GM21360 (cell line): ENCODE results near the gene HOXB8.

Source experiments
- ATAC-seq: cut with Tn5 transposase; IDR thresholded peaks from one replicate; pipeline ENCODE4 v1.9.1; 2021; ENCODE audit warnings: mild to moderate bottlenecking, moderate library complexity; ENCODE audit not compliant: unreplicated experiment

HOXB8 gene

GRCh38 chr17:48615047-48615962 lies at the start of gene HOXB8:
HOXB8 (minus strand) TSS chr17:48615292; CDS start chr17:48614704, 588 bp downstream.
- no peak for ATAC-seq

DNA sequence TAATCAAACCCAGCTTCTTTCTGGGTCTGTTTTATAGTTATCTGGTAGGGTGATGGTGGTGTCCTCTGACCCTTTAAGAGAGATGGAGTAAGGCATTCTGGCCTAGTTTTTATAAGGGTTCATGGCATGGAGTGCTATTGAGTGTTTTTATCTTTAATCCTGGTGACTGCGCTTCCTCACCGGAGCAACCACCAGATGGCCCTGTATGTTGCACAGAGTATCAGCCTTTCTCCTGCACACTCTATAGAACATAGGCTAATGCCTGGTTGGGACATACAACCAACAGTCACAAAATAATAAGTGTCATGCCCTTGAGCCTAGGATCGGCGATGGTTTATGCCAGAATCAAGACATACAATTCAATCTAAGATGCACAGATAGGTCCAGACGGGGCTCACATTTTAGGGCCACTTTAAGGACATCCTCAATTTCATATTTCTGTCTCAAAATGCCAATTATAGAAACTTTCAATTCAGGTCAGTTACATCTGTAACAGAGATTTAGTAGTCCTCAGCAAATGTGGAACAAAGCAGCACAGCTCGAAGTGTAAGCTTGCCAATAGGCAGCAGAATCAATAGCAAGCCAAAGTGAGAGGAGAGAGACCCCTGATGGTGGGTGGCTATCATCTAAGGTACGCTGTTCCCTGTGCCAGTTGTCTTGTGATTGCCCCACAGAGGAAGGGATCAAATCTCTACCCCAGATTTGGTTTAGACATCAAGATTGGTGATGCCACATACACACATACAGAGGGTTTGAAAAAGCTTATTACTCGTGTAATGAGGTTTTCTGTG lies 48.2 kb upstream of the HOXB8 start:
- ATAC-seq = no peak

DNA sequence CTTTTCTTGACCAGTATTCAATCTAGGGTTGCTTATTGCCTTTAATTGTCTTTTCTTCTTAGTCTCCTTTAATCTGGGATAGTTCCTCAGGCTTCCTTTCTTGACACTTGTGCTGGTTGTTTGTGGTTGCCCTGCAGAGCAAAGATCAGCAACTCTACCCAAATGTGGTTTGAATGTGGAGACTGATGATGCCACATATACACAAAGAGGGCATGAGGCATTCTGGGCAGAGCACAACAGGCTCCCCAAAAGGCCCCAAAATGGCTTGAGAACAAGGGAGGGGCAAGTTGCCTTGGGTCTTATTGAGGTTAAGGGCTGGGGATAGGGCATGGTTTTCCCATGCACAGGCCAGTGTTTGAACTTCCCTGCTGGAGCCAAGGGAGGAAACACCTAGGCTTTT lies 40.8 kb upstream of the HOXB8 start:
- ATAC-seq = no peak

- no peak for ATAC-seq
These were observed 34.6 kb upstream of the HOXB8 start for GRCh38 chr17:48649741-48650140.

GRCh38 chr17:48647963-48648245 lies 32.8 kb upstream of the HOXB8 start:
- ATAC-seq = no peak

- no peak for ATAC-seq
These were observed 32.2 kb upstream of the HOXB8 start for GRCh38 chr17:48647103-48647962.

- ATAC-seq = no peak
These were observed 31.4 kb upstream of the HOXB8 start for GRCh38 chr17:48646183-48647102.

GRCh38 chr17:48645639-48646182 lies 30.6 kb upstream of the HOXB8 start:
- ATAC-seq = no peak

DNA sequence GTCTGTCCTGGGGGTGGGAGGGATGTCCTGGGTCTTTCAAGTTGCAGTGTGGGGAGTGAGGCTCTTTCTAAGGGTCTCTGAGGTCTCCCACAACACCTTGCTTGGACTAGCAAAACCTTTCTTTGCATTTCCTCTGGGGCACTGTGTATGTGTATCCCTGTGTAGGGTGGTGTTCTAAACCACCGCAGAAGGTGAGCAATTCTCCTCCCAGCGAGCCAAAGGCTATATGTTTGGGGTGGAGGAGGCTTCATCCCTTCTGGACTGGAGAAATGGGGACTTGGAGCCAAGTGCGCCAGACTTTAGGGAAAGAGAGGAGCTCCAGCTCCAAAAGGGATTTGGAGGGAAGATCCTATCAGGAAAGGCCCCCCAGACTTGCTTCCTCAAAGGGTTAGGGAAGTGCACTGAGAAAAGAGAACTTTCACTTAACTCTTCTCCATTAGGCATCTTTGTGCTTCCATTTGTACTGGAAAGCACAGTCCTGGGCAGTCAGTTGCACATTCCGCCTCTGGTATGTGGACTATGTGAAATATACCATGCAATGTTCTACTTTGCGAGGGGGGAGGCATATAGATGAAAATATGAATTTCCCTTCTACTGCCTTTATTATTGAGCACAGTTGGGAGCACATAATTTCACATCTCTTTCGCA lies 29.9 kb upstream of the HOXB8 start:
- no peak for ATAC-seq

GRCh38 chr17:48644159-48644558 lies 29.1 kb upstream of the HOXB8 start:
- no peak for ATAC-seq

DNA sequence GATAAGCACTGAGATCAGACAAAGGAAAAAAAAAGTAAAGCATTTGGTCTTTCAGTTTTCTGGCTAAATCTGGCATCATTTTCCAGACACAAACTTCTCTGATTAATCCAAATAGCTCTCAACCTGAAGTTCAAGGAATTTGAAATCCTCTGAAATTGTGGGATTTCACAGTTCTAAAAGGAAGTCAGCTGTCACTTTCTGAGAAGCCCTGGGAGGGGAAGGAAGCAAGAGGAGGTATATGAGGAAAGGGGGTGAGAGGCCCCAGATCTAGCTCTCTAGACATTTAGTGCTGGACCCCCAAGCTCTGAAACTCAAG lies 28.6 kb upstream of the HOXB8 start:
- no peak for ATAC-seq

DNA sequence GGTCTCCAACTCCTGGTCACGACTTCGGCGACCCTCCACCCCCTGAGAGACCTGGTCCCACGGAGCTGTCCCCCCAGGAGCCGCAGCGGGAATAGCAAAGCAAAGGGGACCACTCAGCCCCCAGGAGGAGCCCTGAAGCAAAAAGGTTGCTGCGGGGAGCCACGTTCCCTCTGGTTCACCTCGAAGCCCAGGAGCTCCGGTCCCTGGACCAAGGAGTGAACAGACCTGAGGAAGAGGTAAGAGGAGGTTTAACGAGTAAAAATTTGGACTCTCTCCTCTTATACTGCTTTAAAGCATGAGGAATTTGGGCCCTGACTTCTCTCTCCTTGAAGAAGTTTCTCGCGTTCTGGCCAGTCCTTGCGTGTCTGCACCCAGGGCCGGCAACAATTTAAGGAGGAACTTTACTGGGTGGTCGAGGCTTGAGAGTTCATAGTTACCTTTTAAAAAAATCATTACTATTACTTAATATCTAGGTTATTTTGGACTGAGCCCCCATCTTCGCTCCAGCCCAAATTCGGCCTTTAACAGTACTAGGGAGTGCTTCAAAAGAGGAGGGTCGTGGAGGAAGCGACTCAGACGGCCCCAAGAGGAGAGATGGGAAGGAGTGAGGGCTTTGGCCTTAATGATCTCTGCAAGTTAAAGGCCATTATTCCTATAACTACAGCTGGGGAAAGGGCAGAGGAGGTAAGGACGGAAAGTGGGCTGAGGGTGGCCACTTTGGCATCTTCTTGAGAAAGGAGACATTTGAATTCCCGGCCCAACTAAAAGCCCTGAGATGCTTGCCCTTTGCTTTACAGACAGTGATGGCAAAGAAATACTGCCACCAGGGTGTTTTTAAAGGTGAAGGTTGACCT lies 28.0 kb upstream of the HOXB8 start:
- no peak for ATAC-seq

DNA sequence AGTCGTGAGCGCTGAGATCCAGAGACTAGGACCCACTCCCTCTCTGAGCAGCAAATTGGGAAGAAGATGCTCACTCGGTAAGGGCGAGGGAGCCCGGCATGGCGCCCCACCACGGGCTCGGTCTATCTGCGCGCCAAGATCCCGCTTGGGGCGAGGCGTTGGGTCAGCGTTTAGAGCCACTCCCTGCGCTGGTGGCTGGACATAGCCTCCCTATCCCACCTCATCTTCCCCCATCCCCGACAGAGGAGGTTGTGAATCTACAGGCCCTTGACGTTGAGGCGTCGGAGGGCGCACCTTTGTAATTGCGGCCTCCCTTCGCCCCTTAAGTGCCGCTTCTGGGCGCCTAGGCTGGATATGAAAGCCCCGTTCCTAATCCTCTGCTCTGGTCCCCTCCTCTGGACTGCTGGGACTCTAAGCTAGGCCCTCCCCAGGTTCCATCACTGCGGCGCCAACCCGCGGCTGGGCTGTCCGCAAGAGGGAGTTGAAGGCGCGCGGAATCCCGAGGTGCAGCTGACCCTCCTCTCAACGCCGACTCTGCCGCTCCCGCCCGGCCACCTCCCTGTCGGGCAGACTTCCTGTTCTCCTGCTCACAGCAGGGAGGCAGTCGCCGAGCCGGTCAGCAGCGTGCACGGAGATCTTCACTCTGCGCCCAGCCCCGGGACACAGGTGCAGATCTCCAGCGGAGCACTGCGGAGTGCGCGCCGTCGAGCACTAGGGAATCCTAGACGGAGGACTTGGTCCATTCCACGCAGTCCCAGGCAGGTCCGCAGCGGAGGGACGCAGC lies 27.2 kb upstream of the HOXB8 start:
- ATAC-seq = no peak

- ATAC-seq = no peak
These were observed 26.5 kb upstream of the HOXB8 start for GRCh38 chr17:48641541-48642058.

DNA sequence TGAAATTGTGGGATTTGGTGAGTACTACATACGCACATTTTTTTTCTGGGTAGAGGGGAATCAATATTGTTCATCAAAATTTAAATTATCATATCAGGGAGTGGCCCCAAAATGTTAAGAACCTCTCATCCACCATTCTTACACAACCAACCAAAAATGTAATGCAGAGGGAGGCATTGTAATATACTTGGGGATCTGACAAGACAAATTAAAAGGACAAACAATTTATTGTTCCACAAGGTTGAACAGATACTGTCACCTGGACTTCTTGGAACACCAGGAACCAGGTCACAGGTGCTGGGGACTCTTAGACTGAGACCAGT lies 25.7 kb upstream of the HOXB8 start:
- no peak for ATAC-seq

GRCh38 chr17:48639982-48640857 lies 25.1 kb upstream of the HOXB8 start:
- no peak for ATAC-seq

DNA sequence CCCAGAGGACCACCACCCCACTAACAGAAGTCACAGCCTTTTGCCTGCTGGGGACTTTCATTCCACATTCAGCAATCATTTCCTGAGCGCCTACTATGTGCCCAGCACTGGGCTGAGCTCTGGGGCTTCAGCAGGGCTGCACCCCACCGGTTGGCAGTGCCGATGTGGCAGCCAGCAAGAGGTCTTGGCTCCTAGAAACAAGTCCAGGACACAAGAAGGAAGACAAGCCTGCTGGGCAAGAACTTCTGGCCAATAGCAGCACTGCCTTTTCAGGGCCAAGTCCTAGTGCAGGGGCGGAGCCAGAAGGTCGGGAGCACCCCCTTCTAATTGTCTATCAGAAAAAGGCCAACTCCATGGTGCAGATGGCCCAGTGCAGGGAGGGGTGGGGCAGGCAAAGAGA lies 24.0 kb upstream of the HOXB8 start:
- no peak for ATAC-seq
